ENCODE measurements around the gene HUNK.
"Not testable (repeated sequence)": the region's sequence is repeated elsewhere in the genome, so short reads cannot be mapped to it uniquely, and the experiment has no call there.

HUNK gene

GRCh38 chr21:31871371-31871770 is 1.4 kb upstream of the HUNK start:
- DNase-seq = not testable (repeated sequence)

GRCh38 chr21:31872072-31872451 is 758 bp upstream of the HUNK start:
- DNase-seq = no peak

GRCh38 chr21:31873275-31873695 is 465 bp downstream of the HUNK start:
- no peak for DNase-seq

- DNase-seq = peak; percentile 39
Measured at GRCh38 chr21:31873696-31874599, 1.1 kb downstream of the HUNK start.

- no peak for DNase-seq
Measured at GRCh38 chr21:31874812-31875212, 2.0 kb downstream of the HUNK start.

GRCh38 chr21:31875496-31876015 is 2.7 kb downstream of the HUNK start:
- no peak for DNase-seq

GRCh38 chr21:31877463-31877957 is 4.7 kb downstream of the HUNK start:
- no peak for DNase-seq

GRCh38 chr21:31878831-31879230 is 6.0 kb downstream of the HUNK start:
- no peak for DNase-seq

- DNase-seq = no peak
Measured at GRCh38 chr21:31879241-31879650, 6.4 kb downstream of the HUNK start.

- DNase-seq = no peak
Measured at GRCh38 chr21:31879911-31880310, 7.1 kb downstream of the HUNK start.

GRCh38 chr21:31880816-31881215 is 8.0 kb downstream of the HUNK start:
- DNase-seq = no peak

GRCh38 chr21:31882711-31883110 is 9.9 kb downstream of the HUNK start:
- no peak for DNase-seq

- DNase-seq = no peak
Measured at GRCh38 chr21:31885146-31885545, 12.3 kb downstream of the HUNK start.

- no peak for DNase-seq
Measured at GRCh38 chr21:31886915-31887314, 14.1 kb downstream of the HUNK start.

- no peak for DNase-seq
Measured at GRCh38 chr21:31887391-31887841, 14.6 kb downstream of the HUNK start.

GRCh38 chr21:31888936-31889371 is 16.1 kb downstream of the HUNK start:
- DNase-seq = no peak

GRCh38 chr21:31889460-31889859 is 16.6 kb downstream of the HUNK start:
- no peak for DNase-seq

- DNase-seq = no peak
Measured at GRCh38 chr21:31892686-31893085, 19.9 kb downstream of the HUNK start.

- DNase-seq = no peak
Measured at GRCh38 chr21:31893851-31894415, 21.1 kb downstream of the HUNK start.

- DNase-seq = no peak
Measured at GRCh38 chr21:31894457-31894856, 21.6 kb downstream of the HUNK start.

- no peak for DNase-seq
Measured at GRCh38 chr21:31895077-31895835, 22.4 kb downstream of the HUNK start.

GRCh38 chr21:31896019-31896418 is 23.2 kb downstream of the HUNK start:
- no peak for DNase-seq

GRCh38 chr21:31897311-31897710 is 24.5 kb downstream of the HUNK start:
- DNase-seq = no peak
